ENCODE results near the gene ZNF780B.
"Not testable (repeated sequence)": the region's sequence is repeated elsewhere in the genome, so short reads cannot be mapped to it uniquely, and the experiment has no call there.

The ZNF780B gene
- 14.6 to 32.7 (median 28.4) reads per million in 4 donors for total RNA-seq

DNA sequence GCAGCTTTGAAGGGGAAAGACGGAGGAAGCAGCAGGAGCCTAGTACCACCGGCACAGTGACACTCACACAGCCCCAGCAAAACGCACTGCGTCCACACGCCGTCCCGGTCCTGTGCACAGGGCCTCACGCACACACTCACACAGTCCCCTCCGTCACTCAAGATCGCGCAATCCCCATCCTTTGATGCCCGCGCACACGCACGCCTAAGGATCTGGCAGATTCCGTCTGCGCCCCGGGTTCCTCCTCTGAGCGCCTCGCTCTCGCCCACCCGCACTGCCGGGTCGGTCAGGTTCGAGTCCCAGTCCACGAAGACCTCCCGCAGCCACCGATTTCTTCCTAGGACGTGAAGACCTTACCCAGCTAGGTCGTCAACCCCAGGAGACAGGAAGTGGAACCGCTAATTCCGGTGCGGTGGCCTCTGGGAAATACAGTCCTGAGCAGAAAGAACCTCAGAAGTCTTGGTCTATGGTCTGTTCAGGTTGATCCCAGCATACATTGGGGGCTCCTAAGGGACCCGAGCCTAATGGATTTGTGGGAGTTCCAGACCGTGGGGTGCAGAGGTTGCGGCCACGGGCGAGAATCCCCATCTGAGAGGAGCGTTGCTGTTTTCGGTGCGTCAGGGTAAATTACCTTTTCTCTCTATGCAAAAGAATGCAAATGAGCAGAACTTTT, at the start of gene ZNF780B:
TSS of gene ZNF780B (minus strand) at position 400 of the 673 bp plus-strand sequence. CDS start 5,899 bp downstream, outside the sequence.
- DNase-seq, result peak; percentile 20 to 78 (median 46)

DNA sequence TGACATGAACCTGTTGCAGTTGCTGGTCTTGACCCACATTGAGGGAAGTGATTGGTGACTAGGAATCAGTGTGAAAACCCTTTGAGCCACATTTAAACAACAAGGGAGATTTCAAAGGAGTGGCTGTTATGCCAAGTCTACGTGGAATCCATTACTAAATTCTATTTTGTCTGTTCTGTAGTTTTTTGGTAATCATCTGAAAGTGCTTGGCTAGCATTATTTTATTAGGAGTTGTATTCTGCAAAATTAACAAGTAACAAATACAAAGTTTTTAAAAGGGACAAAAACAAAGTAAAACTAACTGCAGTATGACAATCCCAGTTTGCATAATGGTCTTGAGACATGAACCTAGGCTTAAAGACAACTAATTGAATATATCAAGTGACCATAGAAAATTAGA, 48.7 kb upstream of the ZNF780B start:
- no peak for DNase-seq

DNA sequence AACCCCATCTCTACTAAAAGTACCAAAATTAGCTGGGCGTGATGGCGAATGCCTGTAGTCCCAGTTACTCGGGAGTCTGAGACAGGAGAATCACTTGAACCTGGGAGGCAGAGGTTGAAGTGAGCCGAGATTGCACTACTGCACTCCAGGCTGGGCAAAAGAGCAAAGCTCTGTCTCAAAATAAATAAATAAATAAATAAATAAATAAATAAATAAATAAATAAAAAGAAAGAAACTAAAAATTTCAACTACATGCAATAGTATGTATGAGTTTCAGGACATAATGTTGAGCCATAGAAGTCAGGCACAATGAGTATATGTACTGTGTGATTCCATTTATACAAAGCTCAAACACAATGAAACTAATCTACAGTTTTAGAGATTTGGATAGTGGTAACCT, 47.6 kb upstream of the ZNF780B start:
- no peak for DNase-seq

DNA sequence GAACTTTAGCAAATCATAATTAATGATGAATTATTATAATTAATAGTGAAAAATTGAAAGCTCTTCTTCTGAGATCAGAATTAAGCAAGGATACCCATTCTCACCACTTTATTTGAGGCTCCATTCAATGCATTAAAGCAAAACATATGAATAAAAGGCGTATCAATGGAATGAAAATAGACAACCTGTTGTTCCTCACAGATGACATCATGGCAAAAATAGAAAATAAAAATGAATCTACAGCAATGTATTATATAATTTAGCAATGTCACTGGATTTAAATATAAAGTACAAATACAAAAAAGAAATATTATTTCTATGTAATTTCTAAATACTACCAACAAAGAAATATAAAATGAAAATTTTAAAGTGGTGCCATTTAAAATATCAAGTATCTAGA, 45.8 kb upstream of the ZNF780B start:
- DNase-seq, result no peak

DNA sequence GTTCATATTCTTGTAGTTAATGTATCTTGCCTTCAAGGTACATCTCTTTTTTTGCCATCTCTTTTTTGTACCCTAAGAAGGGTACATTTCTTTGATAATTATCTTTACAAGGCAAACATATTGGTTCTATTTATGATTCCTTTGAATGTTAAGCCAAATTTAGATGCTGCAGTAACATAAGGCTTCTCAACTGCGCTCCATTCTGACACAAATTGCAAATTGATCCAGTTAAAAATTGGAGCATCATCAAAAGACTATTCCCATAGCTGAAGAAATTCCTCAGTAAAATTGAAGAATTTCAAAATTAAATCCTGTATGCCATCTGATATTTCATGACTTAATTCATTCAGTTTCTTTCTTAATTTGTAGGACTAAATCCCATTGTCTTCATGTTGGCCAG, 37.4 kb upstream of the ZNF780B start:
- DNase-seq, result no peak

GRCh38 chr19:40091205-40092129, 35.4 kb upstream of the ZNF780B start:
- DNase-seq, result no peak

DNA sequence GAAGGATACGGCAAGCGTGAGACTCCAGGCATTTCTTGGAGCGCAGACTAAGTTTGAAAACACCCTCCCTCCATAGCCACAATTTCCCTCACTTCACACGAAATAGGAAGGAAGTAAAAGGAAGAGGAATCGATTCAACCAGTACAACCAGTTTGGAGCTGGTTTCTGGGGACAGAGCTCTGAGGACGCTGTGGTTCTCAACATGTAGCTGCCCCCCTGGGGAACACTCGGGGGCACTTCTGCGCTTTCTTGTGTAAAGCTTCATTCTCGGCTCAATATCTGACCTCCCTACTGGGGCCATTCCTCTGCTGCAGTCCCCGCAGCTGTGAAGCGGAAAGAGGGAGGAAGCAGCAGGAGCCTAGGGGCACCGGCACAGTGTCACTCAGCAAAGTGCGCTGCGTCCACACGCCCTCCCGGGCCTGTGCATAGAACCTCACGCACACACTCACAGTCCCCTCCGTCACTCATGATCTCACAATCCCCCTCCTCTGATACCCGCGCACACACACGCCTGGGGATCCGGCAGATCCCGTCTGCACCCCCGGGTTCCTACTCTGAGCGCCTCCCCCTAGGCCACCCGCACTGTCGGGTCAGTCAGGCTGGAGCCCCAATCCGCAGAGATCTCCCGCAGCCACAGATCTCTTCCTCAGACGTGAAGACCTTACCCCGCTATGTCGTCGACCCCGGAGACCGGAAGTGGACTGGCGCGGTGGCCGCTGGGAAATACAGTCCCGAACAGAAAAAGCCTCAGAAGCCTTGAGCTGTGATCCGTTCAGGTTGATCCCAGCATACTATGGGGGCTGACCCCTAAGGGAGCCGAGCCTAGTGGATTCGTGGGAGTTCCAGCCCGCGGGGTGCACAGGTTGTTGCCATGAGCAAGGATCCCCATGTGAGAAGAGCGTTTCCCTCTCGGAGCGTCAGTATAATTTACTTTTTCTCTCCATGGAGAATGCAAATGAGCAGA, 34.5 kb upstream of the ZNF780B start, which contains the start of gene ZNF780A:
TSS of gene ZNF780A (minus strand) at position 703 of the 964 bp plus-strand sequence. CDS start 6,190 bp downstream, outside the sequence.
- DNase-seq, result peak; percentile 46 to 81 (median 64)

GRCh38 chr19:40089462-40089861, 33.4 kb upstream of the ZNF780B start:
- no peak for DNase-seq

DNA sequence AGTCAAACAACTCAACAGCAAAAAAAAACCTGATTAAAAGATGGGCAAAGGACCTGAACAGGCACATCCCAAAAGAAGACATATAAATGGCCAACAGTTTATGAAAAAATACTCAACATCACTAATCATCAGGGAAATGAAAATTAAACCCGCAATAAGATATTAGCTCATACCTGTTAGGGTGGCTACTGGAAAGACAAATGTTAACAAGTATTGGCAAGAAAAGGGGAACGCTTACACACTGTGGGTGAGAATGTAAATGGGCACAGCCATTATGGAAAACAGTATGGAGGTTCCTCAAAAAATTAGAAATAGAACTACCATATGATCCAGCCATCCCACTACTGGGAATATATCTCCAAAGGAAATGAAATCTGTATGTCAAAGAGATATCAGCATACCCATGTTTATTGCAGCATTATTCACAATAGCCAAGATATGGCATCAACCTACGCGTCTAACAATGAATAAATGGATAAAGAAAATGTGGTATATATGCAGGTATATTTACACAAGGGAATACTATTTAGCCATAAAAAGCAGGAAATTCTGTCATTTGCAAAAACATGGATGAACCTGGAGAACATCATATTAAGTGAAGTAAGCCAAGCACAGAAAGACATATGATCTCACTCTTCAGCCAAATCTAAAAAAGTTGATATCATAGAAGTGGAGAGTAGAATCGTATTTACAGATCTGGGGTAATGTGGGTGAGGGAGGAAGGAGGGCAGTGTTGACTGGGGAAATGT, 32.4 kb upstream of the ZNF780B start:
- no peak for DNase-seq

- DNase-seq, result no peak
Measured at GRCh38 chr19:40084948-40085347, 28.9 kb upstream of the ZNF780B start.

DNA sequence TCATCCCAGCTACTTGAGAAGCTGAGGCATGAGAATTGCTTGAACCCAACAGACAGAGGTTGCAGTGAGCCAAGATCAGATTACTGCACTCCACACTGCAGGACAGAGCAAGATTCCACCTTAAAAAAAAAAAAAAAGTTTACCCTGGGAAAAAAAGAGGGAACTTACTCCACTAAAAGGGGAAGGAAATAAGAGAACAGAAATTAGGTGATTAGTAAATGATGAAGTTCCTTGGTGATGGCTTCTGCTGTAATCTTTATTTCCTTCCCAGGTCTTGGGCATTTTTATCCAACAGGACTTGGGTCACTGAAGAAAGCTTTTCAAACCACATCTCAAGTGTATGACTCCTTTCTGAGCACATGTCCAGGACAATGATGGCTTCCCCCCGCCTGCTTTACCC, 25.4 kb upstream of the ZNF780B start:
- no peak for DNase-seq

- DNase-seq, result no peak
Measured at GRCh38 chr19:40080289-40080688, 24.3 kb upstream of the ZNF780B start.

DNA sequence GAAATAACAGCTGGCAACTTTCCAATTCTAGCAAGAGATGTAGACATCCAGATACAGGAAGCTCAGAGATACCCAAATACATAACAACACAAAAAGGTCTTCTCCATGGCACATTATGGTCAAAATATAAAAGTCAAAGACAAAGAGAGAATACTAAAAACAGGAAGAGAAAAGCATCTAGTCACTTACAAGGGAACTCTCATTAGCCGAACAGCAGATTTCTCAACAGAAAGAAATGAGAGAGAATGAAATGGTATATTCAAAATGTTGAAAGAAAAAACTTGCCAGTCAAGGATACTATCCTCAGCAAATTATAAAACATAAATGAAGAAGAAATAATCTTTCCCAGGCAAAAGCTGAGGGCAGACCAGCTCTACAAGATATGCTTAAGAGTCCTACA, 22.3 kb upstream of the ZNF780B start:
- no peak for DNase-seq

DNA sequence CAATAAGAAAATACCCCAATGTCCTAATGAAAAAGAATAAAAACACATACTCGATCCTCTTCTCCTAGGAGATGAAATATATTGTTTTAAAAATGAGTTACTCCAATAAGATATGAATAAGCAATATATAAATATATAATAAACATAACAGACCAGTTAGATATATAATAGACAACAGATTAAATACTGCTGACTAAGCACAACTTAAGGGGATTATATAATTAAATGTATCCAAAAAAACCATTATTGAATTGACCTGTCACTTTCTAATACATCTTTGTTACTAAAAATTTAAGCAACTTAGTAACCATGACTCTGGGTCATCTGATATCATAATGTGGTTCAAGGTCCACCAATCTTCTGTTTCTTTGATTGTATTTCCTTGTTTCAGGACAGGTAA, 14.0 kb upstream of the ZNF780B start:
- DNase-seq, result no peak

DNA sequence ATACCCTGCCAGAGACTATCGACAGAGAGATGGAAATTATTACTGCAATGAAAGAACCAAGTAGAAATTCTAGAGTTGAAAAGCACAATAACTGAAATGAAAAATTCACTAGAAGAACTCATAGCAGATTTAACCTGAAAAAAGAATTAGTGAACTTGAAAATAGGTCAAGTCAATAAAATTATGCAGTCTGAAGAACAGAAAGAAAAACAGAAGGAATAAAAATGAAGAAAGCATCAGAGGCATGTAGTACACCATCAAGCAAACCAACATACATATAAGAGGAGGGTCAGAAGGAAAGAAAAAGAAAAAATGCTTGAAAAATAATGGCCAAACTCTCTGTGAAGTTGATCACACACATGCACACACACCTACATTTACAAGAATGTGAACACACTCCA, 3.6 kb upstream of the ZNF780B start:
- DNase-seq, result no peak

- no peak for DNase-seq
Measured at GRCh38 chr19:40057166-40057565, 1.1 kb upstream of the ZNF780B start.

DNA sequence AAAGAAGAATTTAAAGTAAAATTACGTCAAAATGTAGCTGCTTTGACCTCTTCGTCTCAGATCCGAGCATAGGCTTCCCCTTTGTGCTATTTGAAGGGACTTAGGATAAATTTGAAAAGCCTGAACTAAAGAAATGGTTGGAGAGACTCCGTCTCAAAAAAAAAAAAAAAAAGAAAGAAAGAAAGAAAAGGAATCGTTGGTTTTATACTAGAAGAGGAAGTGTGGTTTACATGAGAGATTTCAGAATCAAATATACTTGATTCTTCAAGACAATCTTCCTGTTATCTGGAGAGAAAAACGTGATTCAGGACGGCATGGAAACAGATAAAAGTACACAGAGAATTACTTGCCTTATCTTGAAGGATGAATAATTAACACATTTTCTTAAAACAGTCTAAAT, 474 bp upstream of the ZNF780B start:
- no peak for DNase-seq

DNA sequence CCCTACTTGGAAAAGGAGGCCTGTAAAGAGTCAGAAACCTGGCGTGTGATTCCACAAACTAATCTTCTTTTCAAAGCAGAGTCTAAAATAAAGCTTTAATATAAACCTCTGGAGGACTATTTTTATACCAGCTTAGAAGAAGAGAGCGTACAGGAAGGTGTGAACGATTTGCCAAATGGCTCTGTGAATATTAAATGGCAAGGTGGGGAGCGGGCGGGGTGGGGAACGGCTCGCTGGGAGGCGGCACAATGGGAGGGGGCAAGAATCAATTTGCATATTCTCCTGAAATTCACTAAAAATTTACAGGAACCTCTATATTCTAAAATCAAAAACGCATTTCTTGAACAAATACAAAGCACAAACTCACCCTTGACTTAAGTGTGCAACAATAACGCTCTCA, 982 bp downstream of the ZNF780B start:
- no peak for DNase-seq

DNA sequence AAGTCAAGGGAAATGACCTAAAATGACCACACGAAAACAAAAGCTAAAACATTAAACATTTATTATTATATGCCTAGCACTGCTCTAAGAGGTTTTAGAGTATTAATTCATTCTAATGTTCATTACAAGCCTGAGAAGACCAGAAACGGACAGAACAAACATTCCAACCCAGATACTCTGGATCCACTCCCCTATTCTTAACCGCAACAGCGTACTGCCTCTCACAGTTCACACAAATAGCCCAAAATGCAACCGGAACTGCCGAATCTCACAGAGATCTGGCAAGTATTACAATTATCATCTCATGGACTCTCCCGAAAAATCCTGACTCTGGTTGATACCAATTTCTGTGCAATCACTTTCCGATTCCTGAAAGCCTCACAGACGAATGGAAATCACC, 1.4 kb downstream of the ZNF780B start:
- no peak for DNase-seq

DNA sequence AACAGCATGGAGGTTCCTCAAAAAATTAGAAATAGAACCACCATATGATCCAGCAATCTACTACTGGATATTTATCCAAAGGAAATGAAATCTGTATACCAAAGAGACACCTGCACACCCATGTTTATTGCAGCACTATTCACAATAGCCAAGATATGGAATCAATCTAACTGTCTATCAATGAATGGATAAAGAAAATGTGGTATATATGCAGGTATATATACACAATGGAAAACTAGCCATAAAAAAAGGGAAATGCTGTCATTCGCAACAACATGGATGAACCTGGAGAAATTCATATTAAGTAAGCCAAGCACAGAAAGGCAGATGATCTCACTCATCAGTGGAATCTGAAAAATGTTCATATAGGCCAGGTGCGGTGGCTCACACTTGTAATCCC, 2.5 kb downstream of the ZNF780B start:
- DNase-seq, result no peak

DNA sequence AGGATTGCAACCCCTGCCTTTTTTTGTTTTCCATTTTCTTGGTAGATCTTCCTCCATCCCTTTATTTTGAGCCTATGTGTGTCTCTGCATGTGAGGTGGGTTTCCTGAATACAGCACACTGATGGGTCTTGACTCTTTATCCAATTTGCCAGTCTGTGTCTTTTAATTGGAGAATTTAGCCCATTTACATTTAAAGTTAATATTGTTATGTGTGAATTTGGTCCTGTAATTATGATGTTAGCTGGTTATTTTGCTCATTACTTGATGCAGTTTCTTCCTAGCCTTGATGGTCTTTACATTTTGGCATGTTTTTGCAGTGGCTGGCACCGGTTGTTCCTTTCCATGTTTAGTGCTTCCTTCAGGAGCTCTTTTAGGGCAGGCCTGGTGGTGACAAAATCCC, 14.3 kb downstream of the ZNF780B start:
- DNase-seq, result not testable (repeated sequence)

DNA sequence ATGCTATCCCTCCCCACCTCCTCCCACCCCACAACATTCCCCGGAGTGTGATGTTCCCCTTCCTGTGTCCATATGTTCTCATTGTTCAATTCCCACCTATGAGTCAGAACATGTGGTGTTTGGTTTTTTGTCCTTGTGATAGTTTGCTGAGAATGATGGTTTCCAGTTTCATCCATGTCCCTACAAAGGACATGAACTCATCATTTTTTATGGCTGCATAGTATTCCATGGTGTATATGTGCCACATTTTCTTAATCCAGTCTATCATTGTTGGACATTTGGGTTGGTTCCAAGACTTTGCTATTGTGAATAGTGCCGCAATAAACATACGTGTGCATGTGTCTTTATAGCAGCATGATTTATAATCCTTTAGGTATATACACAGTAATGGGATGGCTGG, 18.0 kb downstream of the ZNF780B start:
- not testable (repeated sequence) for DNase-seq
